ENCODE results near the gene FABP7.

FABP7 gene

DNA sequence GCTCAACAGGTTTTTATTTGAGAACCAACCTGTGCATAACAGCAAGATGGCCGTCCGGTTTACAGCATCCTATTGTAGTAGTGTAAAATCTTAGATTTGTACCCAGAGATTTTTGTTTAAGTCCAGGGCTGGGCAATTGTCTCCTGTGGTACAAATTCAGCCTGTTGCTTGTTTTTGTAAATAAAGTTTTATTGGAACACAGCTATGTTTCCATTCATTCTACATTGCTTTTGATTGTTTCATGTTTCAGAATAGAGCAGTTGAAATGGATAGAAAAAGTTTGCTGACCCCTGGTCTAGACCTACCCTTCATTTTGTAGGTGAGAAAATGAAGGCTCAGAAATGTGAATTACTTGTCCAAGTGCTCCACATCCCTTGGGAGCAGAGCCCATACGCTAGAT, 18.0 kb downstream of the FABP7 start:
- Histone ChIP-seq H3K4me3 (ENCODE audit: insufficient read length, low read depth) (no peak overlapping the region), H3K9me3 (ENCODE audit: insufficient read depth, low read length) (no peaks in the 10 kb centered on the region), H3K27me3 (ENCODE audit: insufficient read depth, insufficient read length) (no peaks in the 10 kb centered on the region), H3K36me3 (ENCODE audit: insufficient read depth, insufficient read length, low read length) (no peaks in the 10 kb centered on the region), H3K4me1 (ENCODE audit: insufficient read depth, insufficient read length) (no peaks in the 10 kb centered on the region), H3K9ac (ENCODE audit: insufficient read length, low read depth) (no peak overlapping the region)
- TF ChIP-seq ZNF274 (IDR thresholded peaks at IDR 0.05; ENCODE audit: low read depth, low read length) (no peak), YY1 (IDR thresholded peaks at IDR 0.05; ENCODE audit: insufficient read depth, insufficient read length) (no peak), SUZ12 (IDR thresholded peaks at IDR 0.05; ENCODE audit: extremely low read depth, insufficient read depth, insufficient read length) (no peak)
- DNase-seq (ENCODE audit: low read depth, low spot score): no peak

DNA sequence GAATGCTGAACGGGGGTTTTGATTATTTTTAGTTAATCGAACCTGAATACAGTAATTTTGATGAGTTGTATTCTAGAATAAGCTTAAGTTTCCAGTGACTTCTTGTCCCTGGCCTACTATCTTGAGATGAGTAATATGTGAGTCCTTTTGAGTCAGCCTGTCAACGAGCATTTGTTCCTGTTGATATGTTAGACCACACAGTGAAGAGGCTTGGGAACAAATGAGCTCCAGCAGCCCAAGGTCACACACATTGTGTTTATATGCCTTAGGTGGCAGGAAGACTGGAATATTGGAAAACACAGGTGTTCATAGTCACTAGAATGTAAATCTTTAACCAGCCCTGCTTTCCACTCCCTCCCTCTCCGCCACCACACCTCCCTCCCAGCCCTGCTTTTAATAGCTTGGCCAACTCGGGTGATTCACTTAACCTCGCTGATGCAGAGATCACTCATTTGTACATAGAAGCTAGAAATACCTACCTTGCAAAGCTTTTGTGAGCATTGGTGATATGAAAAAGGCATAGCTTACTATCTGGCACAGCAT, 18.7 kb downstream of the FABP7 start:
- H3K9me3 ChIP-seq (ENCODE audit: insufficient read depth, low read length): no peaks in the 10 kb centered on the region
- no peak overlapping the region for H3K9ac ChIP-seq (ENCODE audit: insufficient read length, low read depth)
- TF ChIP-seq ZNF274 (IDR thresholded peaks at IDR 0.05; ENCODE audit: low read depth, low read length) (no peak), SUZ12 (IDR thresholded peaks at IDR 0.05; ENCODE audit: extremely low read depth, insufficient read depth, insufficient read length) (no peak), YY1 (IDR thresholded peaks at IDR 0.05; ENCODE audit: insufficient read depth, insufficient read length) (no peak)
- H3K4me1 ChIP-seq (ENCODE audit: insufficient read depth, insufficient read length): no peaks in the 10 kb centered on the region
- DNase-seq (ENCODE audit: low read depth, low spot score): no peak
- H3K36me3 ChIP-seq (ENCODE audit: insufficient read depth, insufficient read length, low read length): no peaks in the 10 kb centered on the region
- no peaks in the 10 kb centered on the region for H3K27me3 ChIP-seq (ENCODE audit: insufficient read depth, insufficient read length)
- H3K4me3 ChIP-seq (ENCODE audit: insufficient read length, low read depth): no peak overlapping the region

DNA sequence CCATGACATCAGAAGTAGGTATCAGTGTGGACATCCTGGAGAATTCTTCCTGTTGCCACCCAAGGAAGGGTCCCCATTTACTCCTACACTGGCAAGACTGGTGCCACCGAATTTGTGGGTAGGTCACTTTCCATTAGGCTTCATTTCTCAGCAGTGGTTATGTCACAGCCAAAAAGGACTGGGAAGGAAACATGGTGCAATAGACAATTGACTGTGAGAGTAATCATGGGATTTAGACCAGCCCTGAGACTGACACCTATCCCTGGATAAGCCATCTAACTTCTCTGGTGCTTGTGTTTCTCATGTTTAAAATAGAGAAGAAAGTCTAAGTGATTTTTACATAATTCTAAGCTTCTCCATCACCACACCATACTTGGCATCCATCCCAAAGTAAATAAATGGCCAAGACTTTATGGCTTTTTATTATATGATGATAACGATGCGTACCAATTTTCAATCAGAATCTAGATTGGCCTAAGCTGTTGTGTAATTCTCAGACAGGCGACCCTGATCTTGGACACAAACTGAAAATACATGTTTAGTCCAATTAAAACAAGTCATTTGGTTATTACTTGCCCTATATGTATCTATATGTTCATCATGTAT, 19.7 kb downstream of the FABP7 start:
- H3K27me3 ChIP-seq (ENCODE audit: insufficient read depth, insufficient read length): no peaks in the 10 kb centered on the region
- no peaks in the 10 kb centered on the region for H3K9me3 ChIP-seq (ENCODE audit: insufficient read depth, low read length)
- no peaks in the 10 kb centered on the region for H3K36me3 ChIP-seq (ENCODE audit: insufficient read depth, insufficient read length, low read length)
- H3K9ac ChIP-seq (ENCODE audit: insufficient read length, low read depth): no peak overlapping the region
- no peak overlapping the region for H3K4me3 ChIP-seq (ENCODE audit: insufficient read length, low read depth)
- no peak for DNase-seq (ENCODE audit: low read depth, low spot score)
- no peak for TF ChIP-seq YY1 (IDR thresholded peaks at IDR 0.05; ENCODE audit: insufficient read depth, insufficient read length)
- TF ChIP-seq ZNF274 (IDR thresholded peaks at IDR 0.05; ENCODE audit: low read depth, low read length): no peak
- no peak for TF ChIP-seq SUZ12 (IDR thresholded peaks at IDR 0.05; ENCODE audit: extremely low read depth, insufficient read depth, insufficient read length)
- no peaks in the 10 kb centered on the region for H3K4me1 ChIP-seq (ENCODE audit: insufficient read depth, insufficient read length)

- no peak for DNase-seq (ENCODE audit: low read depth, low spot score)
- Histone ChIP-seq H3K4me1 (ENCODE audit: insufficient read depth, insufficient read length) (no peaks in the 10 kb centered on the region), H3K27me3 (ENCODE audit: insufficient read depth, insufficient read length) (no peaks in the 10 kb centered on the region), H3K36me3 (ENCODE audit: insufficient read depth, insufficient read length, low read length) (no peaks in the 10 kb centered on the region), H3K9ac (ENCODE audit: insufficient read length, low read depth) (no peak overlapping the region), H3K4me3 (ENCODE audit: insufficient read length, low read depth) (no peak overlapping the region), H3K9me3 (ENCODE audit: insufficient read depth, low read length) (no peaks in the 10 kb centered on the region)
- no peak for TF ChIP-seq SUZ12 (IDR thresholded peaks at IDR 0.05; ENCODE audit: extremely low read depth, insufficient read depth, insufficient read length)
- no peak for TF ChIP-seq YY1 (IDR thresholded peaks at IDR 0.05; ENCODE audit: insufficient read depth, insufficient read length)
- no peak for TF ChIP-seq ZNF274 (IDR thresholded peaks at IDR 0.05; ENCODE audit: low read depth, low read length)
These were observed 20.6 kb downstream of the FABP7 start for GRCh38 chr6:122799916-122800686.

DNA sequence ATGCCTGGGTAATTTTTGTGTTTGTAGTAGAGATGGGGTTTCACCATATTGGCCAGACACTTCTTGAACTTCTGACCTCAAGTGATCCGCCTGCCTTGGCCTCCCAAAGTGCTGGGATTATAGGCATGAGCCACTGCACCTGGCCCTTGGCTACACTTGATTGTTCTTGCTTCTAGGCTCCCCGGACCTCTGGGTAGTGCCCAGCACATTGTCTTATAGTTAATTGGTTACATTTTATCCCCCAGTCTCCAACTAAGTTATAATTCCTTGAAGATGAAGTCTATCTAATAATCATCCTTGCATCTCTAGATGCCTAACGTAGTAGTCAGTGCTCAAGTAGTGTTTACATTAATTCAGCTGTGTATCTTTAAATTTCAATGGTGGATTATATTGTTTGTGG, 21.4 kb downstream of the FABP7 start:
- Histone ChIP-seq H3K4me3 (ENCODE audit: insufficient read length, low read depth) (no peak overlapping the region), H3K4me1 (ENCODE audit: insufficient read depth, insufficient read length) (no peaks in the 10 kb centered on the region), H3K9ac (ENCODE audit: insufficient read length, low read depth) (no peak overlapping the region), H3K36me3 (ENCODE audit: insufficient read depth, insufficient read length, low read length) (no peaks in the 10 kb centered on the region), H3K27me3 (ENCODE audit: insufficient read depth, insufficient read length) (no peaks in the 10 kb centered on the region), H3K9me3 (ENCODE audit: insufficient read depth, low read length) (no peaks in the 10 kb centered on the region)
- no peak for DNase-seq (ENCODE audit: low read depth, low spot score)
- TF ChIP-seq ZNF274 (IDR thresholded peaks at IDR 0.05; ENCODE audit: low read depth, low read length) (no peak), SUZ12 (IDR thresholded peaks at IDR 0.05; ENCODE audit: extremely low read depth, insufficient read depth, insufficient read length) (no peak), YY1 (IDR thresholded peaks at IDR 0.05; ENCODE audit: insufficient read depth, insufficient read length) (no peak)

DNA sequence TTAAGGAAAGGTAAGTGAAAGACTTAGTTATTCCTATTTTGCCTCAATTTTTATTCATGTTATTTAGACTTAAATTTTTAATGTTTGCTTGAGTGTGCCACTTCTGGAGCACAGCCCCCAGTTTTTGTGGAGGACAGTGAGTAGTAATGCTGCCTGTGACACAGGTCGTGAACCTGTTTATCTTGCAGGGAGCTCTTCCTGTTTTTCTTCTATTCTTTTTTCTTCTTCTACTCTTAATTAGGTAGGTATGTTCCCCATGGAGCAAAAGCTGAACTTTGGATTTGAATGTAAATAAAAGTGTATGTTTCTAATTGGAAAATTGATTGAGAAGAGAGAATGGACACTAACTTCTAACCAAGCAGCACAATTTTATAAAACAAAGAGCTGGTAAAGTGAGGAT, 21.9 kb downstream of the FABP7 start:
- DNase-seq (ENCODE audit: low read depth, low spot score): no peak
- Histone ChIP-seq H3K9ac (ENCODE audit: insufficient read length, low read depth) (no peak overlapping the region), H3K27me3 (ENCODE audit: insufficient read depth, insufficient read length) (no peaks in the 10 kb centered on the region), H3K36me3 (ENCODE audit: insufficient read depth, insufficient read length, low read length) (no peaks in the 10 kb centered on the region), H3K4me1 (ENCODE audit: insufficient read depth, insufficient read length) (no peaks in the 10 kb centered on the region), H3K9me3 (ENCODE audit: insufficient read depth, low read length) (no peaks in the 10 kb centered on the region), H3K4me3 (ENCODE audit: insufficient read length, low read depth) (no peak overlapping the region)
- no peak for TF ChIP-seq SUZ12 (IDR thresholded peaks at IDR 0.05; ENCODE audit: extremely low read depth, insufficient read depth, insufficient read length)
- no peak for TF ChIP-seq YY1 (IDR thresholded peaks at IDR 0.05; ENCODE audit: insufficient read depth, insufficient read length)

- H3K36me3 ChIP-seq (ENCODE audit: insufficient read depth, insufficient read length, low read length): no peaks in the 10 kb centered on the region
- no peaks in the 10 kb centered on the region for H3K27me3 ChIP-seq (ENCODE audit: insufficient read depth, insufficient read length)
- H3K4me3 ChIP-seq (ENCODE audit: insufficient read length, low read depth): no peak overlapping the region
- no peaks in the 10 kb centered on the region for H3K4me1 ChIP-seq (ENCODE audit: insufficient read depth, insufficient read length)
- no peak overlapping the region for H3K9ac ChIP-seq (ENCODE audit: insufficient read length, low read depth)
- DNase-seq (ENCODE audit: low read depth, low spot score): no peak
- no peaks in the 10 kb centered on the region for H3K9me3 ChIP-seq (ENCODE audit: insufficient read depth, low read length)
- TF ChIP-seq YY1 (IDR thresholded peaks at IDR 0.05; ENCODE audit: insufficient read depth, insufficient read length): no peak
These were observed 23.7 kb downstream of the FABP7 start for GRCh38 chr6:122803171-122803661.

All from NT2/D1 (cell line).